Measurements from ENCODE around the gene DSG3. TPM values are rescaled to one million over a fixed set of nuclear protein-coding genes. Genes with fewer than 3 reads are reported as not detected.

DSG3 gene
- total and polyA plus RNA-seq, 4 experiments from 2014 or later: 0.03 TPM; not detected in 3

DNA sequence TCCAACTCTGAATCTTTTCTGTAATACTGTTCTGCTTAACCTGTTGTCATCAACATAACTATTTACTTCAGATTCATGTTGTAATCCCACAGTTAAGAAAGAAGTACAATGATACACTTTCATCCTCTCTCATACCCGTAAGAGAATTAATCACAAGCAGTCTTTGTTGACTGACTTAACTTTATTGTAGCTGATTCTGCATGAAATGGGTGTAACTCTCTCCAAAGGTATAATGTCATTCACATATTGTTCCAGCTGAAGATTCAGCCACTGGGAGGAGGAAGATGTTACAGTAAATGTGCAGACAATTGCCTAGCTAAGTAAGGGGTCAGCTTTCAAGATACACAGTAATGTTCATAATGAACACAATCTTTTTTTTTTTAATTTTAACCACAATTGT is 36.9 kb downstream of the DSG3 start:
- Mint-ChIP-seq H3K36me3 (no peaks in the 10 kb centered on the region), H3K4me1 (no peaks in the 10 kb centered on the region), H3K9me3 (peaks cover 0 to 5% (median 0%) of the 10 kb centered on the region in 8 donors), H3K27ac (no peak overlapping the region), H3K4me3 (no peak overlapping the region), H3K27me3 (peaks cover 1 to 7% of the 10 kb centered on the region in 2 donors)
- Histone ChIP-seq H3K27ac (ENCODE audit: low read depth, low read length) (no peak overlapping the region), H3K27me3 (ENCODE audit: insufficient read depth, low read length) (no peaks in the 10 kb centered on the region), H3K9me3 (ENCODE audit: control insufficient read depth in 1 of 2, low read length in 2 of 2) (no peaks in the 10 kb centered on the region), H3K36me3 (ENCODE audit: insufficient read depth, low read length) (no peaks in the 10 kb centered on the region), H3K4me3 (ENCODE audit: low read length in 2 of 2) (no peak overlapping the region), H3K4me1 (ENCODE audit: insufficient read depth, low read length) (no peaks in the 10 kb centered on the region)
- ChIA-PET CTCF (ENCODE audit: partially characterized antibody) (no interaction called here), POLR2A (ENCODE audit: partially characterized antibody) (no interaction called here)
- intact Hi-C loops (cut with micrococcal nuclease): no loop called here
- no peak for DNase-seq

DNA sequence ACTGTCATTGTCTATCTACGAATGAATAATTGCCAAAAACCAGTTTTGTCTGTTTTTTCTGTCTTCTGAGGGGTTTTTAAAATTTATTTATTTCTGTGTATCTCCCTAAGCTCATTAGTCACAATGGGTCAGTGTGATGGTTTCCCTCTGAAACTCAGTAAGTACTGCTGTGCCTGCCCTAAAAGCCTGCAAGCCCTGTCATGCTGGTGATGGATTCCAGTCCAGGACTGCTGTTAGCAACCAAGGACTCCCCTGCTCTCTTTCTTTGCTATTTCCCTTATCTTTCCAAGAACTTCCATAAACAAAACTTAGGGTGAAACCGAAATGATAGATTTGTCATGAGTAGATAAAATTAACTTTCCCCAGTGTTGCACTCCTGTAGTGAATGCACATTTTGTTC is 38.6 kb downstream of the DSG3 start:
- POLR2A ChIA-PET (ENCODE audit: partially characterized antibody): no interaction called here
- DNase-seq: no peak
- intact Hi-C loops (cut with micrococcal nuclease): no loop called here
- Mint-ChIP-seq H3K27ac (no peak overlapping the region), H3K9me3 (peaks cover 0 to 8% (median 0%) of the 10 kb centered on the region in 8 donors), H3K27me3 (peaks cover 1 to 7% of the 10 kb centered on the region in 2 donors), H3K4me3 (no peak overlapping the region), H3K36me3 (no peaks in the 10 kb centered on the region), H3K4me1 (no peaks in the 10 kb centered on the region)
- Histone ChIP-seq H3K9me3 (ENCODE audit: control insufficient read depth in 1 of 2, low read length in 2 of 2) (no peaks in the 10 kb centered on the region), H3K27me3 (ENCODE audit: insufficient read depth, low read length) (no peaks in the 10 kb centered on the region), H3K4me3 (ENCODE audit: low read length in 2 of 2) (no peak overlapping the region), H3K4me1 (ENCODE audit: insufficient read depth, low read length) (no peaks in the 10 kb centered on the region), H3K27ac (ENCODE audit: low read depth, low read length) (no peak overlapping the region), H3K36me3 (ENCODE audit: insufficient read depth, low read length) (no peaks in the 10 kb centered on the region)
- CTCF ChIA-PET (ENCODE audit: partially characterized antibody): no interaction called here

DNA sequence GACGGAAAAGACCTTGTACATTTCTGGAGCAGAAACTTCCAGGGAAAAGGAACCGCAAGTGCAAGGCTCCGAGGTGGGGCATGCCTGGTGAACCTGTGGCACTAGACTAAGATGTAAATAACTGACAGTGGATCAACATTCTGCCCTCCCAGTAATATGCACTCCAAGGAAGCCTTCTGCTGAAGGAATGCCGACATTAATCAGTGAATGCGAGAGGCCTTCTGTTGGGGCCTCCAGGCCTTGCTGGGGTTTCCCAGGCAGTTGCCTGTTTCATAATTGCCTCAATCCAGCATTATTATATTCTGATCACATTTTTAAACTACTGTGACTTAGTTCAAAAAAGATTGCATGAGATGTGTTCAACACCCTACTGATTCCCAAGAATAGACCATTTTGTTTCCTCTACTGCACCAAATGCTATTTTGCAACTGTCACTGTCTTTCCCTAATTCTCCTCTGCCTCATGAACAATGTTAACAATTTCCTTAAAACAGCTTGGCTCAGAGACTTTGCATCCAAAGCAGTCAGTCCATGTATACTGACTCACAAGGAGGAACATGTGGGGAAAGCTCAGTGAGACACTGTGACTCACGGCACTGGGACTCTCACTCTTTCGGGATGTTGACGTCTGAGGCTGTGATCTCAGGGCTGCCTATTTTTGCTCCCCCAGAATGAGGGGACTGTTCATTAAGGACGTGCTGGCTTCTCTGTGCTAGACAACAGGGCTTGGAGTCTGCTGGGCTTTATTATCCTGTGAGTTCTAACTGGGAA is 39.9 kb downstream of the DSG3 start:
- H3K27me3 ChIP-seq (ENCODE audit: insufficient read depth, low read length): no peaks in the 10 kb centered on the region
- no peak overlapping the region for H3K4me3 Mint-ChIP-seq
- H3K4me1 Mint-ChIP-seq: no peaks in the 10 kb centered on the region
- H3K9me3 ChIP-seq (ENCODE audit: control insufficient read depth in 1 of 2, low read length in 2 of 2): no peaks in the 10 kb centered on the region
- H3K4me1 ChIP-seq (ENCODE audit: insufficient read depth, low read length): no peaks in the 10 kb centered on the region
- ChIA-PET CTCF (ENCODE audit: partially characterized antibody) (no interaction called here), POLR2A (ENCODE audit: partially characterized antibody) (no interaction called here)
- no peaks in the 10 kb centered on the region for H3K36me3 ChIP-seq (ENCODE audit: insufficient read depth, low read length)
- no peak overlapping the region for H3K27ac ChIP-seq (ENCODE audit: low read depth, low read length)
- intact Hi-C loops (cut with micrococcal nuclease): no loop called here
- no peaks in the 10 kb centered on the region for H3K36me3 Mint-ChIP-seq
- peaks cover 1 to 7% of the 10 kb centered on the region in 2 donors for H3K27me3 Mint-ChIP-seq
- H3K9me3 Mint-ChIP-seq: peaks cover 0 to 8% (median 0%) of the 10 kb centered on the region in 8 donors
- no peak overlapping the region for H3K27ac Mint-ChIP-seq
- DNase-seq: no peak
- no peak overlapping the region for H3K4me3 ChIP-seq (ENCODE audit: low read length in 2 of 2)

DNA sequence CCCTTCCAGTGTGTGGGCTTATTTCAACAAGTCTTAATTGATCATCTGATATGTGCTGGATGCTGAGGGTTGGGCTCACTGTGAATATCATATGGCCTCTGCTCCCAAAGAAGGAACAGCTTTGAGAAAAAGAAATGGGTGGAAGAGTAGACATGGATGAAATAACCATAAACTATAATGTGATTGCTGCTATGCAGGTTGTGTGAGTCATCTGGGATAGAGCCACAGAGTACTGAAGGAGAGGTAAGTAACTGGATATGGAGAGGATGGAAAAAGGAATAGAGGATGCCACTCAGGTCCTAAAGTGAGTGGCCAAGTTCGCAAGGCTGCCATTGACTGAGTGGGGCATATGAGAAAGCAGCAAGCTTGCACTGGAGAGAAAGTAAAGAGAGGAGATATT is 41.8 kb downstream of the DSG3 start:
- Mint-ChIP-seq H3K27ac (no peak overlapping the region), H3K36me3 (no peaks in the 10 kb centered on the region), H3K4me3 (no peak overlapping the region), H3K27me3 (peaks cover 2% of the 10 kb centered on the region in 2 donors), H3K4me1 (no peaks in the 10 kb centered on the region), H3K9me3 (peaks cover 0 to 8% (median 0%) of the 10 kb centered on the region in 8 donors)
- POLR2A ChIA-PET (ENCODE audit: partially characterized antibody): no interaction called here
- intact Hi-C loops (cut with micrococcal nuclease): no loop called here
- Histone ChIP-seq H3K4me1 (ENCODE audit: insufficient read depth, low read length) (no peaks in the 10 kb centered on the region), H3K27me3 (ENCODE audit: insufficient read depth, low read length) (no peaks in the 10 kb centered on the region), H3K36me3 (ENCODE audit: insufficient read depth, low read length) (no peaks in the 10 kb centered on the region), H3K4me3 (ENCODE audit: low read length in 2 of 2) (no peak overlapping the region), H3K27ac (ENCODE audit: low read depth, low read length) (no peak overlapping the region), H3K9me3 (ENCODE audit: control insufficient read depth in 1 of 2, low read length in 2 of 2) (no peaks in the 10 kb centered on the region)
- CTCF ChIA-PET (ENCODE audit: partially characterized antibody): no interaction called here
- DNase-seq: no peak

DNA sequence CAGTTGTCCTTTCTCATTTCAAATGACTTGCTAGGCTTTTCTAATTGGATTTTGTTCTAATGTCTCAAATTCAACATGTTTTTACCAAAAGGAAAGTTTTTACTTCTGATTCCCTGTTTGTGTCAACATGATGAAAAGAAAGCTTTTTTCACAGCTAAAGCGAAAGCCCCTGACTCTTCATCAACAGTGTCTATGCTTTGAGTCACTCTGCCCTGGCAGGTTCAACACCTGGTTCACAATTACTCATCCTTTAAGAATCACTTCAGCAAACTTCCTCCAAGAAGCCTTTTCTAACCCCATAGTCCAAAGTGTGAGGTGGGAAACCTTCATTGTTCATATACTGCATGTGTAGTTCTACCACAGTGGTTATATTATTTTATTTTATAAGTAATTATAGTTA is 42.8 kb downstream of the DSG3 start:
- no peak for DNase-seq
- POLR2A ChIA-PET (ENCODE audit: partially characterized antibody): no interaction called here
- no peaks in the 10 kb centered on the region for H3K27me3 ChIP-seq (ENCODE audit: insufficient read depth, low read length)
- no peaks in the 10 kb centered on the region for H3K36me3 ChIP-seq (ENCODE audit: insufficient read depth, low read length)
- Mint-ChIP-seq H3K4me1 (no peaks in the 10 kb centered on the region), H3K9me3 (peaks cover 0 to 8% (median 0%) of the 10 kb centered on the region in 8 donors), H3K4me3 (no peak overlapping the region), H3K27ac (no peak overlapping the region), H3K36me3 (no peaks in the 10 kb centered on the region), H3K27me3 (peaks cover 2% of the 10 kb centered on the region in 2 donors)
- H3K4me3 ChIP-seq (ENCODE audit: low read length in 2 of 2): no peak overlapping the region
- intact Hi-C loops (cut with micrococcal nuclease): no loop called here
- CTCF ChIA-PET (ENCODE audit: partially characterized antibody): interaction anchor here (0.5 kb wide), 1 partner anchor 42 kb away, joined by 3 read pairs; no protein-coding TSS in a partner anchor
- H3K4me1 ChIP-seq (ENCODE audit: insufficient read depth, low read length): no peaks in the 10 kb centered on the region
- no peaks in the 10 kb centered on the region for H3K9me3 ChIP-seq (ENCODE audit: control insufficient read depth in 1 of 2, low read length in 2 of 2)
- H3K27ac ChIP-seq (ENCODE audit: low read depth, low read length): no peak overlapping the region

DNA sequence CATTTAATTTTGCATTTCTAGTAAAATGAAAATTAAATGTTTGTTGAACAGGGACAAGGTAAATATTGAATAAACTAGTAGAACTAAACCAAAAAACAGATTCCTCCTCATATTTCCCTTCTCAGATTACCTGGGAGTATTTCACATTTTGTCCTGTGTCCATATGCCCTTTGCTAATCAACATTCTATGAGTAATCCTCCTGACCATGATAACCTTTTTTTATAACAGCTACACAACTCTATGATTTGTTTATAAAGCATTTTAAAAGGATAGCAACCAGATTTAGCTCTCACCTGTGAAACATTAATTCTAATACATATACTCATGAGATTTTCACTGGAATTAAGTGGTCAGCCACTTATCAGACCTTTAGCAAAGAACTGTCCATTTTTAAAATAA is 43.3 kb downstream of the DSG3 start:
- H3K27ac Mint-ChIP-seq: peak overlapping the region in 1 of 7 donors; percentile 64
- H3K36me3 Mint-ChIP-seq: no peaks in the 10 kb centered on the region
- Histone ChIP-seq H3K4me1 (ENCODE audit: insufficient read depth, low read length) (no peaks in the 10 kb centered on the region), H3K9me3 (ENCODE audit: control insufficient read depth in 1 of 2, low read length in 2 of 2) (no peaks in the 10 kb centered on the region), H3K27ac (ENCODE audit: low read depth, low read length) (no peak overlapping the region), H3K4me3 (ENCODE audit: low read length in 2 of 2) (no peak overlapping the region), H3K27me3 (ENCODE audit: insufficient read depth, low read length) (no peaks in the 10 kb centered on the region), H3K36me3 (ENCODE audit: insufficient read depth, low read length) (no peaks in the 10 kb centered on the region)
- peaks cover 0 to 8% (median 0%) of the 10 kb centered on the region in 8 donors for H3K9me3 Mint-ChIP-seq
- H3K4me3 Mint-ChIP-seq: no peak overlapping the region
- no peak for DNase-seq
- peaks cover 2 to 5% of the 10 kb centered on the region in 2 donors for H3K27me3 Mint-ChIP-seq
- no peaks in the 10 kb centered on the region for H3K4me1 Mint-ChIP-seq
- CTCF ChIA-PET (ENCODE audit: partially characterized antibody): interaction anchor here (0.5 kb wide), 1 partner anchor 43 kb away, joined by 3 read pairs; no protein-coding TSS in a partner anchor
- POLR2A ChIA-PET (ENCODE audit: partially characterized antibody): no interaction called here
- intact Hi-C loops (cut with micrococcal nuclease): no loop called here

DNA sequence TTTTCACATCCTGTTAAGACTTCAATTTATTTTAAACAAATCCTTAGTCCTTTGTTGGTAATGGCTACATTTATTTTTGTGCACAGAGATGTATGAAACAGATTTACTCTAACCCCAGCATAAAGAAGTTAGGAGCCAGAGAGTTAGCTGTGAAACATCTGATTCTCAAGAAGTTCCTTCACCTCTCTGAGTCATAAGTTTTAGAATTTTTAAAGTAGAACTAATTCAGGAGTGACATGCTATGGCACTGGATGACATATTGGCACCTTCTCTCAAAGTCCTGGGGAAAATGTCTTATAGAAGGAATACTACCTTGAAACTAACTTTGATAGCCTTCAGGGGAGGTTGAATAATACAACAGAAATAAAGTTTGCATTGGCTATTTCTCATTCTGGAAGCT is 44.0 kb downstream of the DSG3 start:
- no peaks in the 10 kb centered on the region for H3K4me1 Mint-ChIP-seq
- no peak overlapping the region for H3K27ac Mint-ChIP-seq
- Histone ChIP-seq H3K9me3 (ENCODE audit: control insufficient read depth in 1 of 2, low read length in 2 of 2) (no peaks in the 10 kb centered on the region), H3K4me1 (ENCODE audit: insufficient read depth, low read length) (no peaks in the 10 kb centered on the region), H3K36me3 (ENCODE audit: insufficient read depth, low read length) (no peaks in the 10 kb centered on the region), H3K27me3 (ENCODE audit: insufficient read depth, low read length) (no peaks in the 10 kb centered on the region), H3K27ac (ENCODE audit: low read depth, low read length) (no peak overlapping the region), H3K4me3 (ENCODE audit: low read length in 2 of 2) (no peak overlapping the region)
- H3K36me3 Mint-ChIP-seq: no peaks in the 10 kb centered on the region
- no peak overlapping the region for H3K4me3 Mint-ChIP-seq
- intact Hi-C loops (cut with micrococcal nuclease): no loop called here
- CTCF ChIA-PET (ENCODE audit: partially characterized antibody): no interaction called here
- POLR2A ChIA-PET (ENCODE audit: partially characterized antibody): no interaction called here
- peaks cover 0 to 8% (median 0%) of the 10 kb centered on the region in 8 donors for H3K9me3 Mint-ChIP-seq
- H3K27me3 Mint-ChIP-seq: peaks cover 3 to 5% of the 10 kb centered on the region in 2 donors
- no peak for DNase-seq

Measured in CD4-positive, alpha-beta memory T cell (primary cell).